K562 (cell line): ENCODE data around the gene LYSMD4. TPM values are rescaled to one million over a fixed set of nuclear protein-coding genes. Genes with fewer than 3 reads are reported as not detected.
A peak's percentile ranks its signal among the peaks of the same experiment; 100 is the strongest.

ENCODE experiments used
- ATAC-seq: fragments of 200-7000 bp; cut with Tn5 transposase; 3 replicates; pipeline ENCODE4 v1.9.1; 2020; ENCODE audit warnings: moderate library complexity
- BruUV-seq: library from RNA; stranded (reverse); fragments of 400-500 nt; replicated peaks from 2 replicates; lab custom pipeline; 2021; lab: Mats Ljungman, UMichigan
- CTCF ChIA-PET: fragments of 300-600 bp; formaldehyde crosslinking; extraction: SDS; loops from one replicate; lab custom pipeline; 2021; ENCODE audit warnings: low intra/inter-chr PET ratio; lab: Yijun Ruan, JAX
- POLR2A ChIA-PET: fragments of 300-600, 350-650 bp; sonication (Branson Sonifier 250); formaldehyde crosslinking; extraction: SDS; loops from one replicate; lab custom pipeline; 2021; ENCODE audit warnings: antibody characterized with exemption, inconsistent platforms; lab: Yijun Ruan, JAX
- DNase-seq, 4 experiments: peaks; one replicate each; pipeline versions ENCODE4 v3.0.0 to v3.0.0-alpha.2; 2011 to 2018; ENCODE audit warnings: low spot score in 3 of 4, mixed read lengths in 3 of 4; ENCODE audit errors: extremely low read depth in 1 of 4
- FAIRE-seq: peaks from 2 replicates; lab custom pipeline; 2011; peaks lifted over from hg19 to GRCh38; lab: Jason Lieb, UNC
- H2AFZ ChIP-seq: 2 replicates; pipeline ENCODE4 v1.6.0; 2011; ENCODE audit warnings: low read depth, low read length, control low read depth, inconsistent platforms
- H3K27ac ChIP-seq: fragments of 200-600 bp; 3 replicates; pipeline ENCODE4 v1.8.0; 2011; ENCODE audit warnings: low read depth, mild to moderate bottlenecking, control low read depth, inconsistent platforms, low read length, moderate library complexity, mixed read lengths; ENCODE audit errors: extremely low read depth
- H3K27me3 ChIP-seq, 2 experiments: fragments of 300-600 bp in 1 of 2; 2 replicates in 1 of 2; 3 replicates in 1 of 2; pipeline versions ENCODE4 v1.6.0 to v1.8.0; 2011; ENCODE audit warnings: inconsistent platforms in 2 of 2, low read length in 2 of 2, mild to moderate bottlenecking in 1 of 2, mixed read lengths in 1 of 2, moderate library complexity in 1 of 2; ENCODE audit not compliant: control insufficient read depth in 2 of 2, insufficient read depth in 2 of 2
- H3K36me3 ChIP-seq: fragments of 300-600 bp; 3 replicates; pipeline ENCODE4 v1.8.0; 2011; ENCODE audit warnings: mild to moderate bottlenecking, low read length, inconsistent platforms; ENCODE audit not compliant: control insufficient read depth, insufficient read depth
- H3K4me1 ChIP-seq, 2 experiments: fragments of 200-600 bp in 1 of 2; replicated peaks in 1 of 2; 2 replicates in 1 of 2; 3 replicates in 1 of 2; pipeline versions ENCODE4 v1.5.1 to v1.8.0; 2011; ENCODE audit warnings: inconsistent platforms in 2 of 2, low read length in 2 of 2, mild to moderate bottlenecking in 1 of 2, mixed read lengths in 1 of 2, moderate library complexity in 1 of 2; ENCODE audit not compliant: control insufficient read depth in 2 of 2, insufficient read depth in 2 of 2
- H3K4me2 ChIP-seq: 2 replicates; pipeline ENCODE4 v1.6.1; 2011; ENCODE audit warnings: low read length, control low read depth, inconsistent platforms, mixed read lengths; ENCODE audit not compliant: insufficient read depth
- H3K4me3 ChIP-seq: fragments of 200-600 bp; sonication (generic), shearing (Covaris generic); 2 replicates; pipeline ENCODE4 v1.5.1; 2016; ENCODE audit warnings: control low read depth, inconsistent platforms
- H3K79me2 ChIP-seq: fragments of 200-600 bp; 3 replicates; pipeline ENCODE4 v1.8.0; 2011; ENCODE audit warnings: low read length, inconsistent platforms; ENCODE audit not compliant: control insufficient read depth, insufficient read depth
- H3K9ac ChIP-seq, 2 experiments: 2 replicates each; pipeline versions ENCODE4 v1.6.0 to v1.6.1; 2011; ENCODE audit warnings: low read depth in 2 of 2, low read length in 2 of 2, control low read depth in 1 of 2, inconsistent platforms in 1 of 2, mild to moderate bottlenecking in 1 of 2, mixed read lengths in 1 of 2; ENCODE audit not compliant: insufficient read depth in 1 of 2
- H3K9me1 ChIP-seq: one replicate; pipeline ENCODE4 v1.6.0; 2011; ENCODE audit warnings: inconsistent platforms, mild to moderate bottlenecking, low read length, moderate library complexity; ENCODE audit not compliant: control insufficient read depth, insufficient read depth
- H3K9me3 ChIP-seq: replicated peaks from 2 replicates; pipeline ENCODE4 v1.5.1; 2011; ENCODE audit warnings: low read depth, low read length, inconsistent platforms; ENCODE audit not compliant: control insufficient read depth, insufficient read depth
- H4K20me1 ChIP-seq: replicated peaks from 2 replicates; pipeline ENCODE4 v1.6.1; 2011; ENCODE audit warnings: low read length, inconsistent platforms, mixed read lengths; ENCODE audit not compliant: control insufficient read depth, insufficient read depth
- BDP1 ChIP-seq: IDR thresholded peaks from 3 replicates; pipeline ENCODE4 v1.6.1; 2011; ENCODE audit not compliant: insufficient read length, insufficient read depth
- CBX2 ChIP-seq: fragments of 200-600 bp; sonication (generic); IDR thresholded peaks from one replicate; pipeline ENCODE4 v1.6.1; 2012; ENCODE audit warnings: mild to moderate bottlenecking, low read length, inconsistent platforms; ENCODE audit not compliant: insufficient read depth, poor library complexity, severe bottlenecking
- CCNT2 ChIP-seq: IDR thresholded peaks from 2 replicates; pipeline ENCODE4 v1.6.1; 2011; ENCODE audit warnings: borderline replicate concordance, low read depth, mild to moderate bottlenecking, moderate library complexity, mixed read lengths, low read length; ENCODE audit not compliant: insufficient read length; ENCODE audit errors: extremely low read depth
- HSF4 ChIP-seq: fragments of 250-450 bp; sonication (Bioruptor Pico); IDR thresholded peaks from 2 replicates; pipeline ENCODE4 v2.1.2; 2022; ENCODE audit warnings: mild to moderate bottlenecking, moderate library complexity, borderline replicate concordance
- NFIC ChIP-seq: fragments of 450-650 bp; IDR thresholded peaks from 2 replicates; pipeline ENCODE4 v1.6.1; 2017; ENCODE audit warnings: mild to moderate bottlenecking, inconsistent platforms
- NONO ChIP-seq, 2 experiments: fragments of 200-400 bp in 1 of 2; fragments of 450-650 bp in 1 of 2; formaldehyde crosslinking in 1 of 2; IDR thresholded peaks; 2 replicates each; pipeline ENCODE4 v1.6.1; 2017; ENCODE audit warnings: low read depth in 2 of 2, mild to moderate bottlenecking in 2 of 2, moderate library complexity in 2 of 2, low read length in 1 of 2
- ZNF324 ChIP-seq: fragments of 250-450 bp; sonication (Bioruptor Pico); IDR thresholded peaks from 2 replicates; pipeline ENCODE4 v1.4.0; 2020; ENCODE audit warnings: mild to moderate bottlenecking
- WGBS: fragments of 100-300 bp; shearing (Covaris generic); methylation state at CpG from one replicate; pipeline ENCODE4 v1.1.6; 2016; ENCODE audit warnings: low coverage, mixed read lengths; ENCODE audit not compliant: insufficient coverage; ENCODE audit errors: missing lambda C conversion rate; 5-methylcytosine and 5-hydroxymethylcytosine counted together
- in situ Hi-C: fragments of 300-500 bp; cut with MboI; formaldehyde crosslinking; loops from 4 replicates; pipeline ENCODE4 v1.15.0; 2018; ENCODE audit warnings: inconsistent platforms, mixed read lengths
- intact Hi-C: fragments of 100-400 bp; cut with micrococcal nuclease; formaldehyde crosslinking; loops from 2 replicates; pipeline ENCODE4 v1.14.2; 2022
- polyA plus RNA-seq, 8 experiments: library from polyadenylated mRNA; depleted of rRNA in 4 of 8; stranded (reverse) in 5 of 8; unstranded in 3 of 8; fragments of >200 nt; fragmentation: Nextera tagmentation in 2 of 8; fragmentation: Illumina TruSeq in 1 of 8; extraction: Ambion mirVana in 2 of 8; extraction: Trizol in 1 of 8; gene quantifications; 2 replicates each; pipeline versions ENCODE4 v1.2.1 to v1.2.3, GENCODE V29; 2011 to 2014; ENCODE audit warnings: inconsistent platforms in 1 of 8, missing spikeins in 1 of 8
- total RNA-seq, 7 experiments: library from RNA; depleted of rRNA in 6 of 7; stranded (reverse); fragments of >200 nt in 6 of 7; fragmentation: Illumina TruSeq in 2 of 7; extraction: Trizol in 2 of 7; gene quantifications; 2 replicates each; pipeline versions ENCODE4 v1.2.1 to v1.2.3, GENCODE V29; 2011 to 2021; ENCODE audit warnings: low replicate concordance in 1 of 7
- TF ChIP-seq, protein P1 (sequence below), 2 experiments: fragments of 450-650 bp in 1 of 2; sonication (generic) in 1 of 2; formaldehyde crosslinking in 1 of 2; IDR thresholded peaks in 1 of 2; conservative IDR thresholded peaks in 1 of 2; 2 replicates each; pipeline versions ENCODE4 v1.6.1 to v1.8.1; 2016 to 2023; ENCODE audit warnings: mild to moderate bottlenecking in 2 of 2, moderate library complexity in 2 of 2, inconsistent platforms in 1 of 2, missing genetic modification reagents in 1 of 2
- TF ChIP-seq, protein P2 (sequence below), 2 experiments: fragments of 450-650 bp in 1 of 2; sonication (generic) in 1 of 2; formaldehyde crosslinking in 1 of 2; IDR thresholded peaks; 2 replicates each; pipeline versions ENCODE4 v1.7.1 to v1.9.0; 2016 to 2022; ENCODE audit warnings: inconsistent platforms in 1 of 2, mild to moderate bottlenecking in 1 of 2, missing genetic modification reagents in 1 of 2

Gene LYSMD4
- total and polyA plus RNA-seq, 9 of the 15 experiments (the other 6 are each of a cell fraction or from before 2014, with no cell fraction given), result 0.46 to 3.1 (median 2.0) TPM

DNA sequence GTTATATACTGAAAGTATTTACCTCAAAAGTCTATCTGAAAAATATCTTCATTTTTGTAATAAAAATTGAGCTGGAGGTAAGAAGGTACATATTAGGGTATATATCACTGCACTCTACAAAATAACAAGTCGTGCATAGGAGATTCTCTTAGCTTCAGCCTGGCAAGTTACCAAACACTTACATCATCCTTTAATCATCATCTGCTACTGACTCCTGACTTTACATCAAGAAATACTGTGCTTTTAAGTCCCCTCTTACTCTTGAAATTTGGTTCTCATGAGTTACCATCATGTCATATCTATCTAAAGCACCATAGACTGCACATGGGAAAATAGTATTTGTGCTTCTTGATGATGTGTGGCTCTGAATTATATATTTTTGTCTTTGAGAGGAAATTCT is 50.8 kb downstream of the LYSMD4 start:
- DNase-seq (no peak), ATAC-seq (no peak), FAIRE-seq (no peak)
- H3K4me1 ChIP-seq, result no peaks in the 10 kb centered on the region
- CTCF ChIA-PET, result no interaction called here
- H4K20me1 ChIP-seq, result no peaks in the 10 kb centered on the region
- intact Hi-C loops (no loop called here), in situ Hi-C loops (no loop called here)
- no peak overlapping the region for H3K4me2 ChIP-seq
- H2AFZ ChIP-seq, result no peak overlapping the region
- H3K27me3 ChIP-seq, result no peaks in the 10 kb centered on the region
- no peak overlapping the region for H3K9ac ChIP-seq
- no peaks in the 10 kb centered on the region for H3K36me3 ChIP-seq
- WGBS, result 13% methylated on average over 1 of the region's 1 CpG
- no peaks in the 10 kb centered on the region for H3K9me1 ChIP-seq
- no TSS peak for BruUV-seq
- H3K79me2 ChIP-seq, result no peaks in the 10 kb centered on the region
- POLR2A ChIA-PET, result interaction anchor here (0.7 kb wide), 1 partner anchor 38 kb away, joined by 3 read pairs; no protein-coding TSS in a partner anchor
- no peak overlapping the region for H3K27ac ChIP-seq
- H3K9me3 ChIP-seq, result no peaks in the 10 kb centered on the region
- H3K4me3 ChIP-seq, result no peak overlapping the region
- TF ChIP-seq ZNF324 (CRISPR knock-in tag) (no peak), CBX2 (no peak), CCNT2 (no peak), HSF4 (CRISPR knock-in tag) (no peak), NFIC (0 out of 2 replicates have a peak, but pooled peaks have one; percentile 17), NONO (IDR thresholded peaks at IDR 0.05; ENCODE audit: low read depth in 2 of 2, low read length in 1 of 2) (no peak), BDP1 (no peak)
- TF ChIP-seq, protein P1, sequence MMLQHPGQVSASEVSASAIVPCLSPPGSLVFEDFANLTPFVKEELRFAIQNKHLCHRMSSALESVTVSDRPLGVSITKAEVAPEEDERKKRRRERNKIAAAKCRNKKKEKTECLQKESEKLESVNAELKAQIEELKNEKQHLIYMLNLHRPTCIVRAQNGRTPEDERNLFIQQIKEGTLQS (IDR thresholded peaks at IDR 0.05), result peak; percentile 55; the same call in 1 of the 2 replicates
- TF ChIP-seq, protein P1 (CRISPR knock-in tag; conservative IDR thresholded peaks at IDR 0.05), result no peak
- TF ChIP-seq, protein P2, sequence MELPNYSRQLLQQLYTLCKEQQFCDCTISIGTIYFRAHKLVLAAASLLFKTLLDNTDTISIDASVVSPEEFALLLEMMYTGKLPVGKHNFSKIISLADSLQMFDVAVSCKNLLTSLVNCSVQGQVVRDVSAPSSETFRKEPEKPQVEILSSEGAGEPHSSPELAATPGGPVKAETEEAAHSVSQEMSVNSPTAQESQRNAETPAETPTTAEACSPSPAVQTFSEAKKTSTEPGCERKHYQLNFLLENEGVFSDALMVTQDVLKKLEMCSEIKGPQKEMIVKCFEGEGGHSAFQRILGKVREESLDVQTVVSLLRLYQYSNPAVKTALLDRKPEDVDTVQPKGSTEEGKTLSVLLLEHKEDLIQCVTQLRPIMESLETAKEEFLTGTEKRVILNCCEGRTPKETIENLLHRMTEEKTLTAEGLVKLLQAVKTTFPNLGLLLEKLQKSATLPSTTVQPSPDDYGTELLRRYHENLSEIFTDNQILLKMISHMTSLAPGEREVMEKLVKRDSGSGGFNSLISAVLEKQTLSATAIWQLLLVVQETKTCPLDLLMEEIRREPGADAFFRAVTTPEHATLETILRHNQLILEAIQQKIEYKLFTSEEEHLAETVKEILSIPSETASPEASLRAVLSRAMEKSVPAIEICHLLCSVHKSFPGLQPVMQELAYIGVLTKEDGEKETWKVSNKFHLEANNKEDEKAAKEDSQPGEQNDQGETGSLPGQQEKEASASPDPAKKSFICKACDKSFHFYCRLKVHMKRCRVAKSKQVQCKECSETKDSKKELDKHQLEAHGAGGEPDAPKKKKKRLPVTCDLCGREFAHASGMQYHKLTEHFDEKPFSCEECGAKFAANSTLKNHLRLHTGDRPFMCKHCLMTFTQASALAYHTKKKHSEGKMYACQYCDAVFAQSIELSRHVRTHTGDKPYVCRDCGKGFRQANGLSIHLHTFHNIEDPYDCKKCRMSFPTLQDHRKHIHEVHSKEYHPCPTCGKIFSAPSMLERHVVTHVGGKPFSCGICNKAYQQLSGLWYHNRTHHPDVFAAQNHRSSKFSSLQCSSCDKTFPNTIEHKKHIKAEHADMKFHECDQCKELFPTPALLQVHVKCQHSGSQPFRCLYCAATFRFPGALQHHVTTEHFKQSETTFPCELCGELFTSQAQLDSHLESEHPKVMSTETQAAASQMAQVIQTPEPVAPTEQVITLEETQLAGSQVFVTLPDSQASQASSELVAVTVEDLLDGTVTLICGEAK (IDR thresholded peaks at IDR 0.05), result no peak
- TF ChIP-seq, protein P2 (CRISPR knock-in tag; IDR thresholded peaks at IDR 0.05), result no peak
